Measurements from ENCODE around the gene DIP2C.

- TF ChIP-seq NR2C2 (CRISPR knock-in tag; IDR thresholded peaks at IDR 0.05) (no peak), ZNF317 (CRISPR knock-in tag; IDR thresholded peaks at IDR 0.05; ENCODE audit: borderline replicate concordance, low read depth) (no peak), ZBTB21 (CRISPR knock-in tag; IDR thresholded peaks at IDR 0.05; ENCODE audit: borderline replicate concordance) (no peak), FOXP1 (CRISPR knock-in tag; IDR thresholded peaks at IDR 0.05; ENCODE audit: borderline replicate concordance) (no peak), ETV6 (CRISPR knock-in tag; IDR thresholded peaks at IDR 0.05) (no peak)
- TF ChIP-seq, protein P1, sequence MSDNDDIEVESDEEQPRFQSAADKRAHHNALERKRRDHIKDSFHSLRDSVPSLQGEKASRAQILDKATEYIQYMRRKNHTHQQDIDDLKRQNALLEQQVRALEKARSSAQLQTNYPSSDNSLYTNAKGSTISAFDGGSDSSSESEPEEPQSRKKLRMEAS (CRISPR knock-in tag; IDR thresholded peaks at IDR 0.05) = no peak
- TF ChIP-seq, protein P2, sequence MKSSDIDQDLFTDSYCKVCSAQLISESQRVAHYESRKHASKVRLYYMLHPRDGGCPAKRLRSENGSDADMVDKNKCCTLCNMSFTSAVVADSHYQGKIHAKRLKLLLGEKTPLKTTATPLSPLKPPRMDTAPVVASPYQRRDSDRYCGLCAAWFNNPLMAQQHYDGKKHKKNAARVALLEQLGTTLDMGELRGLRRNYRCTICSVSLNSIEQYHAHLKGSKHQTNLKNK (CRISPR knock-in tag; IDR thresholded peaks at IDR 0.05) = no peak
- TF ChIP-seq, protein P3, sequence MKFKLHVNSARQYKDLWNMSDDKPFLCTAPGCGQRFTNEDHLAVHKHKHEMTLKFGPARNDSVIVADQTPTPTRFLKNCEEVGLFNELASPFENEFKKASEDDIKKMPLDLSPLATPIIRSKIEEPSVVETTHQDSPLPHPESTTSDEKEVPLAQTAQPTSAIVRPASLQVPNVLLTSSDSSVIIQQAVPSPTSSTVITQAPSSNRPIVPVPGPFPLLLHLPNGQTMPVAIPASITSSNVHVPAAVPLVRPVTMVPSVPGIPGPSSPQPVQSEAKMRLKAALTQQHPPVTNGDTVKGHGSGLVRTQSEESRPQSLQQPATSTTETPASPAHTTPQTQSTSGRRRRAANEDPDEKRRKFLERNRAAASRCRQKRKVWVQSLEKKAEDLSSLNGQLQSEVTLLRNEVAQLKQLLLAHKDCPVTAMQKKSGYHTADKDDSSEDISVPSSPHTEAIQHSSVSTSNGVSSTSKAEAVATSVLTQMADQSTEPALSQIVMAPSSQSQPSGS (CRISPR knock-in tag; IDR thresholded peaks at IDR 0.05; ENCODE audit: borderline replicate concordance, low read depth) = no peak
- TF ChIP-seq, protein P4, sequence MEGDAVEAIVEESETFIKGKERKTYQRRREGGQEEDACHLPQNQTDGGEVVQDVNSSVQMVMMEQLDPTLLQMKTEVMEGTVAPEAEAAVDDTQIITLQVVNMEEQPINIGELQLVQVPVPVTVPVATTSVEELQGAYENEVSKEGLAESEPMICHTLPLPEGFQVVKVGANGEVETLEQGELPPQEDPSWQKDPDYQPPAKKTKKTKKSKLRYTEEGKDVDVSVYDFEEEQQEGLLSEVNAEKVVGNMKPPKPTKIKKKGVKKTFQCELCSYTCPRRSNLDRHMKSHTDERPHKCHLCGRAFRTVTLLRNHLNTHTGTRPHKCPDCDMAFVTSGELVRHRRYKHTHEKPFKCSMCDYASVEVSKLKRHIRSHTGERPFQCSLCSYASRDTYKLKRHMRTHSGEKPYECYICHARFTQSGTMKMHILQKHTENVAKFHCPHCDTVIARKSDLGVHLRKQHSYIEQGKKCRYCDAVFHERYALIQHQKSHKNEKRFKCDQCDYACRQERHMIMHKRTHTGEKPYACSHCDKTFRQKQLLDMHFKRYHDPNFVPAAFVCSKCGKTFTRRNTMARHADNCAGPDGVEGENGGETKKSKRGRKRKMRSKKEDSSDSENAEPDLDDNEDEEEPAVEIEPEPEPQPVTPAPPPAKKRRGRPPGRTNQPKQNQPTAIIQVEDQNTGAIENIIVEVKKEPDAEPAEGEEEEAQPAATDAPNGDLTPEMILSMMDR (IDR thresholded peaks at IDR 0.05) = no peak
- TF ChIP-seq, protein P5, sequence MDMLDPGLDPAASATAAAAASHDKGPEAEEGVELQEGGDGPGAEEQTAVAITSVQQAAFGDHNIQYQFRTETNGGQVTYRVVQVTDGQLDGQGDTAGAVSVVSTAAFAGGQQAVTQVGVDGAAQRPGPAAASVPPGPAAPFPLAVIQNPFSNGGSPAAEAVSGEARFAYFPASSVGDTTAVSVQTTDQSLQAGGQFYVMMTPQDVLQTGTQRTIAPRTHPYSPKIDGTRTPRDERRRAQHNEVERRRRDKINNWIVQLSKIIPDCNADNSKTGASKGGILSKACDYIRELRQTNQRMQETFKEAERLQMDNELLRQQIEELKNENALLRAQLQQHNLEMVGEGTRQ (CRISPR knock-in tag; IDR thresholded peaks at IDR 0.05) = no peak
These were observed 179.9 kb downstream of the DIP2C start for GRCh38 chr10:509361-510102.

Measured in WTC11 (cell line).